Sigmoid colon (tissue), 4 donors: Measurements from ENCODE around the gene SLIT1.

Experiments used
- CTCF ChIP-seq, 4 experiments: fragments of 450-650 bp in 3 of 4; fragments of 200-600 bp in 1 of 4; IDR thresholded peaks; one replicate each; pipeline ENCODE4 v1.5.1; 2016 to 2019; ENCODE audit warnings: antibody characterized with exemption in 4 of 4, mild to moderate bottlenecking in 3 of 4, moderate library complexity in 2 of 4
- EP300 ChIP-seq, 4 donors: sonication (generic); formaldehyde crosslinking; IDR thresholded peaks; one replicate each; pipeline ENCODE4 v1.6.1; 2017; ENCODE audit warnings: antibody characterized with exemption in 4 of 4

- TF ChIP-seq CTCF (IDR thresholded peaks at IDR 0.05) (no peak), EP300 (IDR thresholded peaks at IDR 0.05) (no peak)
These were observed 20.3 kb downstream of the SLIT1 start for GRCh38 chr10:97165499-97165898.
